Osteoblast (primary cell): ENCODE results near the gene R3HCC1L. TPM values are rescaled to one million over a fixed set of nuclear protein-coding genes. Genes with fewer than 3 reads are reported as not detected.

ENCODE experiments used
- DNase-seq: peaks from one replicate; pipeline ENCODE4 v3.0.0; 2011; ENCODE audit warnings: low spot score, mixed read lengths; ENCODE audit not compliant: insufficient read length; ENCODE audit errors: missing footprints
- H2AFZ ChIP-seq: 2 replicates; pipeline ENCODE4 v1.6.0; 2011; ENCODE audit warnings: mild to moderate bottlenecking, low read length
- H3K27ac ChIP-seq: 2 replicates; pipeline ENCODE4 v1.5.1; 2011; ENCODE audit warnings: mild to moderate bottlenecking, low read depth, low read length, moderate library complexity
- H3K27me3 ChIP-seq: 2 replicates; pipeline ENCODE4 v1.6.0; 2012; ENCODE audit warnings: mild to moderate bottlenecking, control low read depth, inconsistent platforms, low read length, moderate library complexity; ENCODE audit not compliant: insufficient read depth
- H3K36me3 ChIP-seq: 2 replicates; pipeline ENCODE4 v1.5.1; 2011; ENCODE audit warnings: mild to moderate bottlenecking, low read length, control low read depth, moderate library complexity; ENCODE audit not compliant: insufficient read depth
- H3K4me1 ChIP-seq: 2 replicates; pipeline ENCODE4 v1.5.1; 2011; ENCODE audit warnings: mild to moderate bottlenecking, low read length, control low read depth, moderate library complexity; ENCODE audit not compliant: insufficient read depth
- H3K4me2 ChIP-seq: 2 replicates; pipeline ENCODE4 v1.6.0; 2011; ENCODE audit warnings: mild to moderate bottlenecking, low read length; ENCODE audit not compliant: insufficient read depth
- H3K4me3 ChIP-seq: fragments of 200-600 bp; sonication (generic); 3 replicates; pipeline ENCODE4 v1.5.1; 2012; ENCODE audit warnings: mild to moderate bottlenecking, low read length, inconsistent platforms; ENCODE audit not compliant: insufficient read depth
- H3K79me2 ChIP-seq: 2 replicates; pipeline ENCODE4 v1.6.0; 2012; ENCODE audit warnings: mild to moderate bottlenecking, low read length, control low read depth, inconsistent platforms; ENCODE audit not compliant: insufficient read depth
- H3K9me3 ChIP-seq: 2 replicates; pipeline ENCODE4 v1.5.1; 2011; ENCODE audit warnings: low read depth, low read length, control low read depth
- H4K20me1 ChIP-seq: 2 replicates; pipeline ENCODE4 v1.6.0; 2012; ENCODE audit warnings: mild to moderate bottlenecking, low read length, control low read depth; ENCODE audit not compliant: insufficient read depth
- CTCF ChIP-seq: IDR thresholded peaks from 2 replicates; pipeline ENCODE4 v1.5.1; 2011; ENCODE audit warnings: mild to moderate bottlenecking, low read depth, low read length, moderate library complexity; ENCODE audit errors: extremely low read depth
- total RNA-seq: library from RNA; depleted of rRNA; stranded (reverse); fragments of >200 nt; gene quantifications from 2 replicates; pipeline ENCODE4 v1.2.3, GENCODE V29; 2012

Gene R3HCC1L
- total RNA-seq, 1 donor: 15.9 TPM

- peaks cover 54% of the 10 kb centered on the region for H3K36me3 ChIP-seq
- H3K27me3 ChIP-seq: no peaks in the 10 kb centered on the region
- no peak overlapping the region for H2AFZ ChIP-seq
- no peaks in the 10 kb centered on the region for H3K4me1 ChIP-seq
- DNase-seq: no peak
- no peaks in the 10 kb centered on the region for H4K20me1 ChIP-seq
- no peaks in the 10 kb centered on the region for H3K79me2 ChIP-seq
- H3K4me3 ChIP-seq: no peak overlapping the region
- no peak overlapping the region for H3K27ac ChIP-seq
- no peak overlapping the region for H3K4me2 ChIP-seq
- TF ChIP-seq CTCF: no peak
- H3K9me3 ChIP-seq: no peaks in the 10 kb centered on the region
Observed at GRCh38 chr10:98246911-98247805, 112.7 kb downstream of the R3HCC1L start.

- DNase-seq: no peak
- H4K20me1 ChIP-seq: no peaks in the 10 kb centered on the region
- no peak overlapping the region for H3K27ac ChIP-seq
- H3K27me3 ChIP-seq: no peaks in the 10 kb centered on the region
- TF ChIP-seq CTCF: no peak
- no peaks in the 10 kb centered on the region for H3K9me3 ChIP-seq
- no peaks in the 10 kb centered on the region for H3K4me1 ChIP-seq
- H3K79me2 ChIP-seq: no peaks in the 10 kb centered on the region
- no peak overlapping the region for H3K4me2 ChIP-seq
- H3K36me3 ChIP-seq: peaks cover 61% of the 10 kb centered on the region
- H2AFZ ChIP-seq: no peak overlapping the region
- H3K4me3 ChIP-seq: no peak overlapping the region
Observed at GRCh38 chr10:98248018-98248417, 113.6 kb downstream of the R3HCC1L start.

GRCh38 chr10:98249134-98249533 lies 114.7 kb downstream of the R3HCC1L start:
- no peak for TF ChIP-seq CTCF
- Histone ChIP-seq H3K27me3 (no peaks in the 10 kb centered on the region), H2AFZ (no peak overlapping the region), H4K20me1 (no peaks in the 10 kb centered on the region), H3K27ac (no peak overlapping the region), H3K4me2 (no peak overlapping the region), H3K79me2 (no peaks in the 10 kb centered on the region), H3K4me1 (no peaks in the 10 kb centered on the region), H3K36me3 (peaks cover 65% of the 10 kb centered on the region), H3K4me3 (no peak overlapping the region), H3K9me3 (no peaks in the 10 kb centered on the region)
- DNase-seq: no peak

- Histone ChIP-seq H3K27ac (no peak overlapping the region), H3K4me3 (no peak overlapping the region), H3K27me3 (no peaks in the 10 kb centered on the region), H3K4me2 (no peak overlapping the region), H3K79me2 (no peaks in the 10 kb centered on the region), H3K4me1 (no peaks in the 10 kb centered on the region), H3K9me3 (no peaks in the 10 kb centered on the region), H2AFZ (no peak overlapping the region), H3K36me3 (peaks cover 66% of the 10 kb centered on the region), H4K20me1 (no peaks in the 10 kb centered on the region)
- no peak for TF ChIP-seq CTCF
- DNase-seq: no peak
Observed at GRCh38 chr10:98251399-98251798, 116.9 kb downstream of the R3HCC1L start.
